ENCODE measurements around the gene NAA20.

- TF ChIP-seq CTCF (conservative IDR thresholded peaks at IDR 0.05; ENCODE audit: low read depth, low read length), result no peak
- TF ChIP-seq MAZ (IDR thresholded peaks at IDR 0.05; ENCODE audit: borderline replicate concordance, low read depth, low read length), result no peak
- TF ChIP-seq POLR2A (IDR thresholded peaks at IDR 0.05; ENCODE audit: low read depth, low read length), result no peak
- no peak for TF ChIP-seq RFX5 (IDR thresholded peaks at IDR 0.05; ENCODE audit: low read depth, low read length)
- TF ChIP-seq RAD21 (IDR thresholded peaks at IDR 0.05; ENCODE audit: low read length), result no peak
- no peak for TF ChIP-seq FOS (IDR thresholded peaks at IDR 0.05; ENCODE audit: low read depth, low read length)
- no peak for TF ChIP-seq CEBPB (IDR thresholded peaks at IDR 0.05; ENCODE audit: low read depth, low read length)
- TF ChIP-seq ELK1 (IDR thresholded peaks at IDR 0.05; ENCODE audit: borderline replicate concordance, low read depth, low read length), result no peak
- no peak for TF ChIP-seq BHLHE40 (IDR thresholded peaks at IDR 0.05; ENCODE audit: low read depth, low read length)
- TF ChIP-seq USF2 (IDR thresholded peaks at IDR 0.05; ENCODE audit: low read depth, low read length), result no peak
- TF ChIP-seq RCOR1 (IDR thresholded peaks at IDR 0.05; ENCODE audit: insufficient replicate concordance, low read length), result no peak
These were observed 11.8 kb upstream of the NAA20 start for GRCh38 chr20:20005342-20005741.
